Right lobe of liver (tissue), 4 donors: ENCODE data around the gene LTBP1.

ENCODE experiments used
- POLR2A ChIP-seq: fragments of 450-650 bp; IDR thresholded peaks from one replicate; pipeline ENCODE4 v1.6.1; 2017; ENCODE audit warnings: antibody characterized with exemption, mild to moderate bottlenecking
- TF ChIP-seq, protein P1 (sequence below), 4 donors: fragments of 200-600 bp in 3 of 4; fragments of 450-650 bp in 1 of 4; IDR thresholded peaks; one replicate each; pipeline versions ENCODE4 v1.5.1 to v1.8.0; 2016 to 2022; ENCODE audit warnings: antibody characterized with exemption in 4 of 4, mild to moderate bottlenecking in 2 of 4
- donor health status: DM: no; HTN: no; CAD: no.
- donor health status: DM: no; HTN: no; CAD: no.
- donor health status: DM: no; HTN: yes; CAD: no.

DNA sequence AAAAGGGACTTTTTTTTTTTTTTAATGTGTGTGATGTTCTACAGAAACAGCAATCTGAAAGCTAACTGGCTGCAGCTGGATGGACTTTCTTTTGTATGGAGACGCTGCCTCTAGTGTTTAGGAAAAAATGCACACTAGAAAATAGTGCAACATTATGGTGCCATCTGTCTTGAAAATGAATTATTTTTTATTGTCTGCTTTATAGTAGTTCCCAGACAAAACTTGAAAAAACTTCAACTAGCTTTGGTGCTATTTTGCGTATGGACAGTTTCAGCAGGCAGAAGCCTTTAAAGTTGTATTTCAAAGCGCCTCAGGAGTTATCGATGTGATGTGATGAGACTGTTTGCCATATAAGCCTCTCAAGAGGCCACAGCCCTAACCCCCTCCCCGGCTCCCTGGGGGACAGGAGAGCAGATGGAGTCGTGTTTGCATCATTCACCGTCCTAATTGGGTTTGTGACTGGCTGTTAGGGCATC lies 86.9 kb downstream of the LTBP1 start:
- TF ChIP-seq, protein P1, sequence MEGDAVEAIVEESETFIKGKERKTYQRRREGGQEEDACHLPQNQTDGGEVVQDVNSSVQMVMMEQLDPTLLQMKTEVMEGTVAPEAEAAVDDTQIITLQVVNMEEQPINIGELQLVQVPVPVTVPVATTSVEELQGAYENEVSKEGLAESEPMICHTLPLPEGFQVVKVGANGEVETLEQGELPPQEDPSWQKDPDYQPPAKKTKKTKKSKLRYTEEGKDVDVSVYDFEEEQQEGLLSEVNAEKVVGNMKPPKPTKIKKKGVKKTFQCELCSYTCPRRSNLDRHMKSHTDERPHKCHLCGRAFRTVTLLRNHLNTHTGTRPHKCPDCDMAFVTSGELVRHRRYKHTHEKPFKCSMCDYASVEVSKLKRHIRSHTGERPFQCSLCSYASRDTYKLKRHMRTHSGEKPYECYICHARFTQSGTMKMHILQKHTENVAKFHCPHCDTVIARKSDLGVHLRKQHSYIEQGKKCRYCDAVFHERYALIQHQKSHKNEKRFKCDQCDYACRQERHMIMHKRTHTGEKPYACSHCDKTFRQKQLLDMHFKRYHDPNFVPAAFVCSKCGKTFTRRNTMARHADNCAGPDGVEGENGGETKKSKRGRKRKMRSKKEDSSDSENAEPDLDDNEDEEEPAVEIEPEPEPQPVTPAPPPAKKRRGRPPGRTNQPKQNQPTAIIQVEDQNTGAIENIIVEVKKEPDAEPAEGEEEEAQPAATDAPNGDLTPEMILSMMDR (IDR thresholded peaks at IDR 0.05): peak; percentile 67 to 76 (median 68)
- TF ChIP-seq POLR2A: no peak
